ENCODE results near the gene TWIST2. TPM values are rescaled to one million over a fixed set of nuclear protein-coding genes. Genes with fewer than 3 reads are reported as not detected.

The TWIST2 gene
- polyA plus RNA-seq, 1 experiment, result 15.6 TPM

- peak overlapping the region; percentile 78 for H3K27ac ChIP-seq (ENCODE audit: low read depth, low read length)
- CTCF ChIA-PET, result interaction anchor here (0.6 to 1.5 kb wide), 4 partner anchors 25 to 493 kb away, joined by 4 to 5 read pairs (median 4); no protein-coding TSS in a partner anchor
- DNase-seq (ENCODE audit: low read depth, low spot score), result no peak
- TF ChIP-seq CTCF (IDR thresholded peaks at IDR 0.05; ENCODE audit: low read depth, low read length), result no peak
- peaks cover 3% of the 10 kb centered on the region for H3K9me3 ChIP-seq (ENCODE audit: control insufficient read depth, insufficient read depth, low read length)
- POLR2A ChIA-PET, result interaction anchor here (0.9 to 1.2 kb wide), 4 partner anchors 13 to 48 kb away, joined by 3 to 4 read pairs (median 4); no protein-coding TSS in a partner anchor
- peak overlapping the region; percentile 96 for H3K4me3 ChIP-seq (ENCODE audit: low read depth, low read length)
- peaks cover 2% of the 10 kb centered on the region for H3K27me3 ChIP-seq (ENCODE audit: control insufficient read depth, insufficient read depth, low read length)
These were observed 2.2 kb downstream of the TWIST2 start for GRCh38 chr2:238850091-238850490.

- Histone ChIP-seq H3K27ac (ENCODE audit: low read depth, low read length) (no peak overlapping the region), H3K4me3 (ENCODE audit: low read depth, low read length) (peak overlapping the region; percentile 14; the same call in 1 of the 2 replicates), H3K9me3 (ENCODE audit: control insufficient read depth, insufficient read depth, low read length) (peaks cover 3% of the 10 kb centered on the region), H3K27me3 (ENCODE audit: control insufficient read depth, insufficient read depth, low read length) (peaks cover 2% of the 10 kb centered on the region)
- ChIA-PET CTCF (interaction anchor here (1.0 to 1.9 kb wide), 2 partner anchors 12 to 480 kb away, joined by 6 to 7 read pairs; no protein-coding TSS in a partner anchor), POLR2A (no interaction called here)
- TF ChIP-seq CTCF (IDR thresholded peaks at IDR 0.05; ENCODE audit: low read depth, low read length), result no peak
- DNase-seq (ENCODE audit: low read depth, low spot score), result no peak
These were observed 3.1 kb downstream of the TWIST2 start for GRCh38 chr2:238851026-238851425.

- H3K27ac ChIP-seq (ENCODE audit: low read depth, low read length), result no peak overlapping the region
- no peak overlapping the region for H3K4me3 ChIP-seq (ENCODE audit: low read depth, low read length)
- no peak for DNase-seq (ENCODE audit: low read depth, low spot score)
- POLR2A ChIA-PET, result interaction anchor here (0.7 kb wide), 1 partner anchor 17 kb away, joined by 4 read pairs; no protein-coding TSS in a partner anchor
- H3K9me3 ChIP-seq (ENCODE audit: control insufficient read depth, insufficient read depth, low read length), result peaks cover 3% of the 10 kb centered on the region
- CTCF ChIA-PET, result interaction anchor here (1.0 to 1.9 kb wide), 2 partner anchors 11 to 481 kb away, joined by 6 to 7 read pairs; no protein-coding TSS in a partner anchor
- TF ChIP-seq CTCF (IDR thresholded peaks at IDR 0.05; ENCODE audit: low read depth, low read length), result no peak
- no peaks in the 10 kb centered on the region for H3K27me3 ChIP-seq (ENCODE audit: control insufficient read depth, insufficient read depth, low read length)
These were observed 3.9 kb downstream of the TWIST2 start for GRCh38 chr2:238851761-238852160.

GRCh38 chr2:238852206-238852869, 4.5 kb downstream of the TWIST2 start:
- no peak for DNase-seq (ENCODE audit: low read depth, low spot score)
- POLR2A ChIA-PET, result no interaction called here
- Histone ChIP-seq H3K4me3 (ENCODE audit: low read depth, low read length) (no peak overlapping the region), H3K9me3 (ENCODE audit: control insufficient read depth, insufficient read depth, low read length) (peaks cover 3% of the 10 kb centered on the region), H3K27ac (ENCODE audit: low read depth, low read length) (no peak overlapping the region), H3K27me3 (ENCODE audit: control insufficient read depth, insufficient read depth, low read length) (no peaks in the 10 kb centered on the region)
- CTCF ChIA-PET, result interaction anchor here (1.0 to 1.9 kb wide), 2 partner anchors 10 to 482 kb away, joined by 6 to 7 read pairs; no protein-coding TSS in a partner anchor
- no peak for TF ChIP-seq CTCF (IDR thresholded peaks at IDR 0.05; ENCODE audit: low read depth, low read length)

GRCh38 chr2:238853218-238853617, 5.3 kb downstream of the TWIST2 start:
- POLR2A ChIA-PET, result no interaction called here
- no peak overlapping the region for H3K27ac ChIP-seq (ENCODE audit: low read depth, low read length)
- H3K27me3 ChIP-seq (ENCODE audit: control insufficient read depth, insufficient read depth, low read length), result no peaks in the 10 kb centered on the region
- no peak for TF ChIP-seq CTCF (IDR thresholded peaks at IDR 0.05; ENCODE audit: low read depth, low read length)
- DNase-seq (ENCODE audit: low read depth, low spot score), result no peak
- H3K9me3 ChIP-seq (ENCODE audit: control insufficient read depth, insufficient read depth, low read length), result peaks cover 3% of the 10 kb centered on the region
- H3K4me3 ChIP-seq (ENCODE audit: low read depth, low read length), result no peak overlapping the region
- CTCF ChIA-PET, result interaction anchor here (0.5 kb wide), 1 partner anchor 9 kb away, joined by 3 read pairs; no protein-coding TSS in a partner anchor
